Prostate gland (tissue), 2 donors: ENCODE results near the gene COX6B1.

Experiments
- POLR2A ChIP-seq: fragments of 450-650 bp; IDR thresholded peaks from one replicate; pipeline ENCODE4 v1.6.1; 2016; ENCODE audit warnings: antibody characterized with exemption, mild to moderate bottlenecking
- TF ChIP-seq, protein P1 (sequence below), 4 experiments: fragments of 200-600 bp in 2 of 4; fragments of 450-650 bp in 2 of 4; sonication (generic) in 2 of 4; IDR thresholded peaks; 1 replicate in 3 of 4; 2 replicates in 1 of 4; pipeline ENCODE4 v1.5.1; 2016 to 2019; ENCODE audit warnings: antibody characterized with exemption in 4 of 4, mild to moderate bottlenecking in 2 of 4, moderate library complexity in 2 of 4

DNA sequence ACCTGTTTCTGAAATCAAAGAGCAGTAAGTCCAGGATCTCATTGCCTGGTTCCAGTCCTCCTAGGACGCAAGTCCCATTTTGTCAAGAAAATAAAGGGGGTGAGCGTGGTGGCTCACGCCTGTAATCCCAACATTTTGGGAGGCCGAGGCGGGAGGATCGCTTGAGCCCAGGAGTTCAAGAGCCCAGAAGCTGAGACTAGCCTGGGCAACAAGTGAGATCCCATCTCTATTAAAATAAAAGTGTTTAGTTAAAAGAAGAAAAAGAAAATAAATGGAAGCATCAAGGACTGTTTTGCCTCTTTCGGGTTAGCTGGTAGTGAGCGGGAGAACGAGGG is 35.9 kb upstream of the COX6B1 start:
- TF ChIP-seq POLR2A = no peak
- TF ChIP-seq, protein P1, sequence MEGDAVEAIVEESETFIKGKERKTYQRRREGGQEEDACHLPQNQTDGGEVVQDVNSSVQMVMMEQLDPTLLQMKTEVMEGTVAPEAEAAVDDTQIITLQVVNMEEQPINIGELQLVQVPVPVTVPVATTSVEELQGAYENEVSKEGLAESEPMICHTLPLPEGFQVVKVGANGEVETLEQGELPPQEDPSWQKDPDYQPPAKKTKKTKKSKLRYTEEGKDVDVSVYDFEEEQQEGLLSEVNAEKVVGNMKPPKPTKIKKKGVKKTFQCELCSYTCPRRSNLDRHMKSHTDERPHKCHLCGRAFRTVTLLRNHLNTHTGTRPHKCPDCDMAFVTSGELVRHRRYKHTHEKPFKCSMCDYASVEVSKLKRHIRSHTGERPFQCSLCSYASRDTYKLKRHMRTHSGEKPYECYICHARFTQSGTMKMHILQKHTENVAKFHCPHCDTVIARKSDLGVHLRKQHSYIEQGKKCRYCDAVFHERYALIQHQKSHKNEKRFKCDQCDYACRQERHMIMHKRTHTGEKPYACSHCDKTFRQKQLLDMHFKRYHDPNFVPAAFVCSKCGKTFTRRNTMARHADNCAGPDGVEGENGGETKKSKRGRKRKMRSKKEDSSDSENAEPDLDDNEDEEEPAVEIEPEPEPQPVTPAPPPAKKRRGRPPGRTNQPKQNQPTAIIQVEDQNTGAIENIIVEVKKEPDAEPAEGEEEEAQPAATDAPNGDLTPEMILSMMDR (IDR thresholded peaks at IDR 0.05) = no peak
